ENCODE data around the gene L2HGDH. TPM values are rescaled to one million over a fixed set of nuclear protein-coding genes. Genes with fewer than 3 reads are reported as not detected.

L2HGDH gene
- total RNA-seq, 1 experiment from 2014 or later = 16.9 TPM

GRCh38 chr14:50247245-50247644, 64.8 kb downstream of the L2HGDH start:
- no peak overlapping the region for H3K4me2 ChIP-seq (ENCODE audit: low read length)
- peaks cover 0 to 2% of the 10 kb centered on the region in 2 experiments; a peak in 1 of 4 replicates for H3K36me3 ChIP-seq (ENCODE audit: control insufficient read depth in 1 of 2, insufficient read depth in 2 of 2, low read length in 2 of 2)
- intact Hi-C loops (cut with micrococcal nuclease) = no loop called here
- H3K27me3 ChIP-seq (ENCODE audit: insufficient read depth, low read length) = no peaks in the 10 kb centered on the region
- H3K4me3 ChIP-seq (replicated peaks in 1 of 2; ENCODE audit: low read depth in 1 of 2, low read length in 2 of 2) = no peak overlapping the region
- no peak overlapping the region for H3K9ac ChIP-seq (ENCODE audit: low read length)
- no peak overlapping the region for H3K27ac ChIP-seq (ENCODE audit: low read depth, low read length)
- H3K9me2 ChIP-seq (ENCODE audit: insufficient read depth) = no peaks in the 10 kb centered on the region
- ChIA-PET CTCF (no interaction called here), RAD21 (ENCODE audit: low non-redundant PET in 1 of 2, low total read pairs in 2 of 2, uncharacterized antibody in 2 of 2, unreplicated experiment in 2 of 2) (no interaction called here), POLR2A (no interaction called here)
- H4K20me1 ChIP-seq (ENCODE audit: insufficient read depth) = no peaks in the 10 kb centered on the region
- ATAC-seq (no peak), DNase-seq (ENCODE audit: low read depth, low spot score) (no peak)
- H3K79me2 ChIP-seq (ENCODE audit: insufficient read depth, low read length) = no peaks in the 10 kb centered on the region
- TF ChIP-seq SRF (IDR thresholded peaks at IDR 0.05; ENCODE audit: low read depth) = no peak
- no peak for TF ChIP-seq RAD21 (IDR thresholded peaks at IDR 0.05; ENCODE audit: low read depth)
- TF ChIP-seq SIN3A (IDR thresholded peaks at IDR 0.05; ENCODE audit: low read depth) = no peak
- no peaks in the 10 kb centered on the region for H3K9me3 ChIP-seq (ENCODE audit: control insufficient read depth in 1 of 2, insufficient read depth in 1 of 2, low read depth in 1 of 2, low read length in 2 of 2)
- H2AFZ ChIP-seq (ENCODE audit: low read depth, low read length, poor library complexity, severe bottlenecking) = no peak overlapping the region
- no TSS peak for BruUV-seq (replicated peaks)
- no peaks in the 10 kb centered on the region; a peak in 1 of 4 replicates for H3K4me1 ChIP-seq (ENCODE audit: control insufficient read depth in 1 of 2, insufficient read depth in 2 of 2, low read length in 2 of 2)

GRCh38 chr14:50242566-50243310, 69.3 kb downstream of the L2HGDH start:
- no peaks in the 10 kb centered on the region for H3K9me2 ChIP-seq (ENCODE audit: insufficient read depth)
- H3K79me2 ChIP-seq (ENCODE audit: insufficient read depth, low read length) = no peaks in the 10 kb centered on the region
- ATAC-seq (peak; percentile 53; the same call in 1 of the 2 replicates), DNase-seq (ENCODE audit: low read depth, low spot score) (no peak)
- no peaks in the 10 kb centered on the region; a peak in 1 of 4 replicates for H3K4me1 ChIP-seq (ENCODE audit: control insufficient read depth in 1 of 2, insufficient read depth in 2 of 2, low read length in 2 of 2)
- H3K27ac ChIP-seq (ENCODE audit: low read depth, low read length) = no peak overlapping the region
- no peaks in the 10 kb centered on the region for H4K20me1 ChIP-seq (ENCODE audit: insufficient read depth)
- ChIA-PET RAD21 (ENCODE audit: low non-redundant PET in 1 of 2, low total read pairs in 2 of 2, uncharacterized antibody in 2 of 2, unreplicated experiment in 2 of 2) (interaction anchor here in 1 of 2 experiments (0.6 kb wide), 1 partner anchor 374 kb away, joined by 5 read pairs; no protein-coding TSS in a partner anchor), POLR2A (no interaction called here), CTCF (interaction anchor here (1.5 kb wide), 1 partner anchor 18 kb away, joined by 3 read pairs; no protein-coding TSS in a partner anchor)
- no peak overlapping the region for H2AFZ ChIP-seq (ENCODE audit: low read depth, low read length, poor library complexity, severe bottlenecking)
- H3K4me3 ChIP-seq (replicated peaks in 1 of 2; ENCODE audit: low read depth in 1 of 2, low read length in 2 of 2) = no peak overlapping the region
- no peak overlapping the region for H3K9ac ChIP-seq (ENCODE audit: low read length)
- H3K36me3 ChIP-seq (ENCODE audit: control insufficient read depth in 1 of 2, insufficient read depth in 2 of 2, low read length in 2 of 2) = peaks cover 0 to 2% of the 10 kb centered on the region in 2 experiments; a peak in 1 of 4 replicates
- H3K9me3 ChIP-seq (ENCODE audit: control insufficient read depth in 1 of 2, insufficient read depth in 1 of 2, low read depth in 1 of 2, low read length in 2 of 2) = no peaks in the 10 kb centered on the region
- intact Hi-C loops (cut with micrococcal nuclease) = no loop called here
- no peak overlapping the region for H3K4me2 ChIP-seq (ENCODE audit: low read length)
- no TSS peak for BruUV-seq (replicated peaks)
- H3K27me3 ChIP-seq (ENCODE audit: insufficient read depth, low read length) = no peaks in the 10 kb centered on the region
- TF ChIP-seq JUND (IDR thresholded peaks at IDR 0.05) (no peak), TCF7L2 (IDR thresholded peaks at IDR 0.05; ENCODE audit: borderline replicate concordance, extremely low read depth, insufficient read depth, insufficient read length) (peak; percentile 51), ZNF274 (IDR thresholded peaks at IDR 0.05; ENCODE audit: low read depth, low read length) (no peak), ZFX (IDR thresholded peaks at IDR 0.05) (no peak)

Data from HCT116 (cell line).